ENCODE results near the gene SVBP. TPM values are rescaled to one million over a fixed set of nuclear protein-coding genes. Genes with fewer than 3 reads are reported as not detected.

Gene SVBP
- total and polyA plus RNA-seq, 2 donors (not counting 3 experiments of a cell fraction or from before 2014, with no cell fraction given), result 18.1 to 24.1 TPM

DNA sequence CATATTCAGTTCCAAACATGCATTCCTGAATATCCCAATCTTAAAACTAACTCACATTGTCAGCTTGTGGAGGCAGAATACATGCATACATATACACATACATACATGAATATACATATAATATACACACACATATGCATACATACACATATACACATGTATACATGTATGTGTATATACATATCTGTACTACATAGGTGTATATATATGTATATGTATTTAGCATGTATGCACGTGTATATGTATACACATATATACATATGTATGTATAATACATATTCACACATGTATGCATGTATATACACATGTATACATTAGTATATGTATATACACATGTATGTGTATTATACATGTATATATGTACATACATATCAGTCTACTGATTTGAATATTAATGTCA lies 28.0 kb upstream of the SVBP start:
- no peaks in the 10 kb centered on the region for H3K9me3 ChIP-seq (replicated peaks; ENCODE audit: control insufficient read depth, insufficient read depth, low read length)
- H3K27ac ChIP-seq (ENCODE audit: insufficient read depth, low read depth, low read length), result no peak overlapping the region
- H3K4me3 ChIP-seq (replicated peaks in 1 of 3; ENCODE audit: insufficient read depth in 1 of 3, low read depth in 1 of 3, low read length in 3 of 3), result no peak overlapping the region
- DNase-seq (ENCODE audit: low read depth, low spot score), result no peak
- CTCF ChIA-PET, result interaction anchor here (2.2 kb wide), 1 partner anchor 228 kb away, joined by 21 read pairs; no protein-coding TSS in a partner anchor
- no peak overlapping the region for H3K4me2 ChIP-seq (ENCODE audit: insufficient read depth, low read length)
- no peak for TF ChIP-seq MYC (IDR thresholded peaks at IDR 0.05; ENCODE audit: low read depth, low read length)
- no peak for TF ChIP-seq EZH2 (IDR thresholded peaks at IDR 0.05; ENCODE audit: borderline replicate concordance, low read depth, low read length, severe bottlenecking)
- TF ChIP-seq POLR2A (IDR thresholded peaks at IDR 0.05; ENCODE audit: low read depth, low read length), result no peak
- TF ChIP-seq POLR2AphosphoS5 (IDR thresholded peaks at IDR 0.05; ENCODE audit: insufficient read depth, low read depth, low read length), result no peak
- TF ChIP-seq MAX (IDR thresholded peaks at IDR 0.05; ENCODE audit: insufficient read depth, insufficient read length), result no peak
- no peak for TF ChIP-seq GATA2 (IDR thresholded peaks at IDR 0.05; ENCODE audit: insufficient read depth, insufficient read length, low read depth, low read length)
- TF ChIP-seq CTCF (IDR thresholded peaks at IDR 0.05; ENCODE audit: extremely low read depth in 1 of 2, insufficient read depth in 1 of 2, low read depth in 1 of 2, low read length in 2 of 2), result no peak
- TF ChIP-seq JUN (IDR thresholded peaks at IDR 0.05; ENCODE audit: borderline replicate concordance, insufficient read depth, insufficient read length, low read depth), result no peak
- no peak for FAIRE-seq
- peaks cover 12% of the 10 kb centered on the region for H3K4me1 ChIP-seq (ENCODE audit: control insufficient read depth, extremely low read depth, insufficient read depth, low read length)
- no peak overlapping the region for H2AFZ ChIP-seq (ENCODE audit: low read depth, low read length)
- H3K9me1 ChIP-seq (replicated peaks; ENCODE audit: control insufficient read depth, extremely low read depth, insufficient read depth, low read length), result no peaks in the 10 kb centered on the region
- no peaks in the 10 kb centered on the region for H3K27me3 ChIP-seq (ENCODE audit: control insufficient read depth in 2 of 2, insufficient read depth in 2 of 2, low read length in 2 of 2)
- H3K36me3 ChIP-seq (ENCODE audit: control insufficient read depth in 2 of 2, extremely low read depth in 1 of 2, insufficient read depth in 2 of 2, low read length in 2 of 2), result peaks cover 0 to 5% of the 10 kb centered on the region in 2 experiments
- BruUV-seq (replicated peaks), result no TSS peak
- intact Hi-C loops (cut with micrococcal nuclease), result no loop called here
- peaks cover 5% of the 10 kb centered on the region for H3K79me2 ChIP-seq (ENCODE audit: control insufficient read depth, insufficient read depth, low read length)
- POLR2A ChIA-PET, result no interaction called here
- dilution Hi-C loops (cut with MboI; ENCODE audit: extremely low pct_ligation_motif_present, low sequenced_read_pairs), result no loop called here
- H4K20me1 ChIP-seq (replicated peaks; ENCODE audit: control insufficient read depth, extremely low read depth, insufficient read depth, low read length), result no peaks in the 10 kb centered on the region
- no peak overlapping the region for H3K9ac ChIP-seq (replicated peaks; ENCODE audit: extremely low read depth, insufficient read depth, low read length)
